ENCODE data around the gene UBE2QL1.
A peak's percentile ranks its signal among the peaks of the same experiment; 100 is the strongest.

The UBE2QL1 gene

GRCh38 chr5:6448622-6449464 lies at the start of gene UBE2QL1:
UBE2QL1 (plus strand) TSS chr5:6448859; CDS start chr5:6448894, 35 bp downstream.
- peak within 1 kb of the TSS; percentile 71 to 87 for H3K4me3 ChIP-seq (ENCODE audit: low read length in 2 of 2)

GRCh38 chr5:6399980-6400910 lies 48.4 kb upstream of the UBE2QL1 start:
- Histone ChIP-seq H3K27ac (ENCODE audit: low read length) (no peak overlapping the region), H3K4me3 (ENCODE audit: low read length in 2 of 2) (no peak overlapping the region), H3K36me3 (ENCODE audit: control insufficient read depth in 2 of 2, insufficient read depth in 2 of 2, low read length in 2 of 2) (no peaks in the 10 kb centered on the region), H3K4me1 (ENCODE audit: control insufficient read depth, insufficient read depth, low read length) (no peaks in the 10 kb centered on the region), H3K27me3 (ENCODE audit: control insufficient read depth in 1 of 2, insufficient read depth in 2 of 2, low read length in 2 of 2) (peaks cover 2 to 4% of the 10 kb centered on the region in 2 donors), H3K9me3 (ENCODE audit: control insufficient read depth in 2 of 2, low read length in 2 of 2) (no peaks in the 10 kb centered on the region), H3K9ac (ENCODE audit: low read length in 2 of 2) (no peak overlapping the region)

More at GRCh38 chr5:6448622-6449464, at the start of gene UBE2QL1:
- Histone ChIP-seq H3K9me3 (ENCODE audit: control insufficient read depth in 2 of 2, low read length in 2 of 2) (no peaks in the 10 kb centered on the region), H3K27me3 (ENCODE audit: control insufficient read depth in 1 of 2, insufficient read depth in 2 of 2, low read length in 2 of 2) (peaks cover 0 to 2% of the 10 kb centered on the region in 2 donors), H3K4me1 (ENCODE audit: control insufficient read depth, insufficient read depth, low read length) (peaks cover 15% of the 10 kb centered on the region), H3K36me3 (ENCODE audit: control insufficient read depth in 2 of 2, insufficient read depth in 2 of 2, low read length in 2 of 2) (no peaks in the 10 kb centered on the region), H3K9ac (ENCODE audit: low read length in 2 of 2) (peak within 1 kb of the TSS; percentile 20 to 36), H3K27ac (ENCODE audit: low read length) (no peak within 1 kb of the TSS)

GRCh38 chr5:6401410-6401809 lies 47.2 kb upstream of the UBE2QL1 start:
- H3K4me3 ChIP-seq (ENCODE audit: low read length in 2 of 2): no peak overlapping the region
- H3K36me3 ChIP-seq (ENCODE audit: control insufficient read depth in 2 of 2, insufficient read depth in 2 of 2, low read length in 2 of 2): no peaks in the 10 kb centered on the region
- no peaks in the 10 kb centered on the region for H3K4me1 ChIP-seq (ENCODE audit: control insufficient read depth, insufficient read depth, low read length)
- no peaks in the 10 kb centered on the region for H3K9me3 ChIP-seq (ENCODE audit: control insufficient read depth in 2 of 2, low read length in 2 of 2)
- no peak overlapping the region for H3K27ac ChIP-seq (ENCODE audit: low read length)
- no peak overlapping the region for H3K9ac ChIP-seq (ENCODE audit: low read length in 2 of 2)
- peaks cover 0 to 2% of the 10 kb centered on the region in 2 donors for H3K27me3 ChIP-seq (ENCODE audit: control insufficient read depth in 1 of 2, insufficient read depth in 2 of 2, low read length in 2 of 2)

GRCh38 chr5:6402939-6403338 lies 45.7 kb upstream of the UBE2QL1 start:
- Histone ChIP-seq H3K9ac (ENCODE audit: low read length in 2 of 2) (no peak overlapping the region), H3K27ac (ENCODE audit: low read length) (no peak overlapping the region), H3K9me3 (ENCODE audit: control insufficient read depth in 2 of 2, low read length in 2 of 2) (no peaks in the 10 kb centered on the region), H3K4me1 (ENCODE audit: control insufficient read depth, insufficient read depth, low read length) (no peaks in the 10 kb centered on the region), H3K4me3 (ENCODE audit: low read length in 2 of 2) (no peak overlapping the region), H3K36me3 (ENCODE audit: control insufficient read depth in 2 of 2, insufficient read depth in 2 of 2, low read length in 2 of 2) (no peaks in the 10 kb centered on the region), H3K27me3 (ENCODE audit: control insufficient read depth in 1 of 2, insufficient read depth in 2 of 2, low read length in 2 of 2) (peaks cover 2 to 3% of the 10 kb centered on the region in 2 donors)

- Histone ChIP-seq H3K36me3 (ENCODE audit: control insufficient read depth in 2 of 2, insufficient read depth in 2 of 2, low read length in 2 of 2) (no peaks in the 10 kb centered on the region), H3K9ac (ENCODE audit: low read length in 2 of 2) (no peak overlapping the region), H3K27me3 (ENCODE audit: control insufficient read depth in 1 of 2, insufficient read depth in 2 of 2, low read length in 2 of 2) (peaks cover 3 to 6% of the 10 kb centered on the region in 2 donors), H3K4me3 (ENCODE audit: low read length in 2 of 2) (no peak overlapping the region), H3K9me3 (ENCODE audit: control insufficient read depth in 2 of 2, low read length in 2 of 2) (no peaks in the 10 kb centered on the region), H3K27ac (ENCODE audit: low read length) (no peak overlapping the region), H3K4me1 (ENCODE audit: control insufficient read depth, insufficient read depth, low read length) (no peaks in the 10 kb centered on the region)
These were observed 45.2 kb upstream of the UBE2QL1 start for GRCh38 chr5:6403416-6403815.

- Histone ChIP-seq H3K27ac (ENCODE audit: low read length) (no peak overlapping the region), H3K9me3 (ENCODE audit: control insufficient read depth in 2 of 2, low read length in 2 of 2) (no peaks in the 10 kb centered on the region)
These were observed 44.5 kb upstream of the UBE2QL1 start for GRCh38 chr5:6404129-6404528.

GRCh38 chr5:6405591-6405990 lies 43.1 kb upstream of the UBE2QL1 start:
- Histone ChIP-seq H3K27ac (ENCODE audit: low read length) (no peak overlapping the region), H3K4me3 (ENCODE audit: low read length in 2 of 2) (no peak overlapping the region)

More at GRCh38 chr5:6404129-6404528, 44.5 kb upstream of the UBE2QL1 start:
- Histone ChIP-seq H3K4me3 (ENCODE audit: low read length in 2 of 2) (no peak overlapping the region), H3K4me1 (ENCODE audit: control insufficient read depth, insufficient read depth, low read length) (no peaks in the 10 kb centered on the region), H3K36me3 (ENCODE audit: control insufficient read depth in 2 of 2, insufficient read depth in 2 of 2, low read length in 2 of 2) (no peaks in the 10 kb centered on the region), H3K27me3 (ENCODE audit: control insufficient read depth in 1 of 2, insufficient read depth in 2 of 2, low read length in 2 of 2) (peaks cover 3 to 8% of the 10 kb centered on the region in 2 donors), H3K9ac (ENCODE audit: low read length in 2 of 2) (no peak overlapping the region)

GRCh38 chr5:6407558-6408259 lies 41.0 kb upstream of the UBE2QL1 start:
- H3K36me3 ChIP-seq (ENCODE audit: control insufficient read depth in 2 of 2, insufficient read depth in 2 of 2, low read length in 2 of 2): no peaks in the 10 kb centered on the region

More at GRCh38 chr5:6405591-6405990, 43.1 kb upstream of the UBE2QL1 start:
- Histone ChIP-seq H3K9me3 (ENCODE audit: control insufficient read depth in 2 of 2, low read length in 2 of 2) (no peaks in the 10 kb centered on the region), H3K4me1 (ENCODE audit: control insufficient read depth, insufficient read depth, low read length) (no peaks in the 10 kb centered on the region), H3K36me3 (ENCODE audit: control insufficient read depth in 2 of 2, insufficient read depth in 2 of 2, low read length in 2 of 2) (no peaks in the 10 kb centered on the region), H3K9ac (ENCODE audit: low read length in 2 of 2) (no peak overlapping the region), H3K27me3 (ENCODE audit: control insufficient read depth in 1 of 2, insufficient read depth in 2 of 2, low read length in 2 of 2) (peaks cover 3 to 14% of the 10 kb centered on the region in 2 donors)

GRCh38 chr5:6408260-6408596 lies 40.4 kb upstream of the UBE2QL1 start:
- H3K4me1 ChIP-seq (ENCODE audit: control insufficient read depth, insufficient read depth, low read length): no peaks in the 10 kb centered on the region
- H3K27me3 ChIP-seq (ENCODE audit: control insufficient read depth in 1 of 2, insufficient read depth in 2 of 2, low read length in 2 of 2): peaks cover 3 to 17% of the 10 kb centered on the region in 2 donors
- no peak overlapping the region for H3K27ac ChIP-seq (ENCODE audit: low read length)
- H3K4me3 ChIP-seq (ENCODE audit: low read length in 2 of 2): no peak overlapping the region
- H3K36me3 ChIP-seq (ENCODE audit: control insufficient read depth in 2 of 2, insufficient read depth in 2 of 2, low read length in 2 of 2): no peaks in the 10 kb centered on the region
- H3K9me3 ChIP-seq (ENCODE audit: control insufficient read depth in 2 of 2, low read length in 2 of 2): no peaks in the 10 kb centered on the region
- no peak overlapping the region for H3K9ac ChIP-seq (ENCODE audit: low read length in 2 of 2)

More at GRCh38 chr5:6407558-6408259, 41.0 kb upstream of the UBE2QL1 start:
- Histone ChIP-seq H3K4me1 (ENCODE audit: control insufficient read depth, insufficient read depth, low read length) (no peaks in the 10 kb centered on the region), H3K9me3 (ENCODE audit: control insufficient read depth in 2 of 2, low read length in 2 of 2) (no peaks in the 10 kb centered on the region), H3K27ac (ENCODE audit: low read length) (no peak overlapping the region), H3K27me3 (ENCODE audit: control insufficient read depth in 1 of 2, insufficient read depth in 2 of 2, low read length in 2 of 2) (peaks cover 3 to 17% of the 10 kb centered on the region in 2 donors), H3K9ac (ENCODE audit: low read length in 2 of 2) (no peak overlapping the region), H3K4me3 (ENCODE audit: low read length in 2 of 2) (no peak overlapping the region)

All from stomach smooth muscle (tissue), 2 donors.